ENCODE results near the gene RNF181. TPM values are rescaled to one million over a fixed set of nuclear protein-coding genes. Genes with fewer than 3 reads are reported as not detected.
"Not testable (repeated sequence)": the region's sequence is repeated elsewhere in the genome, so short reads cannot be mapped to it uniquely, and the experiment has no call there.

The RNF181 gene
- total and polyA plus RNA-seq, 3 experiments from 2014 or later, result 88.2 to 181 (median 95.1) TPM

- Mint-ChIP-seq H3K4me3 (peak overlapping the region; percentile 90 to 99 (median 96)), H3K36me3 (peaks cover 0 to 44% (median 7%) of the 10 kb centered on the region in 3 donors), H3K27me3 (peaks cover 0 to 4% of the 10 kb centered on the region in 2 donors), H3K9me3 (no peaks in the 10 kb centered on the region), H3K4me1 (peaks cover 23 to 50% (median 46%) of the 10 kb centered on the region in 3 donors), H3K27ac (peak overlapping the region; percentile 79 to 98 (median 92))
- peaks cover 21% of the 10 kb centered on the region for H3K4me1 ChIP-seq (ENCODE audit: insufficient read depth, low read length)
- no peaks in the 10 kb centered on the region for H3K27me3 ChIP-seq (ENCODE audit: insufficient read depth, low read length, poor library complexity, severe bottlenecking)
- ChIA-PET POLR2A (interaction anchor here (1.1 to 1.6 kb wide), 5 partner anchors 8 to 495 kb away, joined by 4 to 21 read pairs (median 5); partner anchors contain the start of genes POLR1A, PTCD3, RNF181 and TGOLN2), CTCF (interaction anchor here (0.9 to 1.2 kb wide), 2 partner anchors 59 to 74 kb away, joined by 3 to 5 read pairs; no protein-coding TSS in a partner anchor)
- peaks cover 18% of the 10 kb centered on the region for H3K36me3 ChIP-seq (ENCODE audit: insufficient read depth, low read length)
- no peak for DNase-seq
- H3K9me3 ChIP-seq (ENCODE audit: low read length), result no peaks in the 10 kb centered on the region
- peak overlapping the region; percentile 68 for H3K27ac ChIP-seq (ENCODE audit: low read depth, low read length)
- H3K4me3 ChIP-seq (ENCODE audit: low read length), result peak overlapping the region; percentile 91
Observed at GRCh38 chr2:85611217-85611704, 15.7 kb downstream of the RNF181 start.

GRCh38 chr2:85611705-85612587, 16.4 kb downstream of the RNF181 start, which contains the start of gene C2orf68:
C2orf68 (minus strand) TSS chr2:85612066; CDS start chr2:85611984, 82 bp downstream.
- peaks cover 23 to 51% (median 42%) of the 10 kb centered on the region in 3 donors for H3K4me1 Mint-ChIP-seq
- no peaks in the 10 kb centered on the region for H3K9me3 Mint-ChIP-seq

GRCh38 chr2:85613717-85614515, 18.4 kb downstream of the RNF181 start:
- peaks cover 27 to 50% (median 40%) of the 10 kb centered on the region in 3 donors for H3K4me1 Mint-ChIP-seq
- H3K27me3 ChIP-seq (ENCODE audit: insufficient read depth, low read length, poor library complexity, severe bottlenecking), result no peaks in the 10 kb centered on the region
- no peak overlapping the region for H3K4me3 ChIP-seq (ENCODE audit: low read length)
- peaks cover 34% of the 10 kb centered on the region for H3K4me1 ChIP-seq (ENCODE audit: insufficient read depth, low read length)
- H3K27ac ChIP-seq (ENCODE audit: low read depth, low read length), result no peak overlapping the region
- peaks cover 5% of the 10 kb centered on the region for H3K36me3 ChIP-seq (ENCODE audit: insufficient read depth, low read length)
- peak overlapping the region in 5 of 7 donors; percentile 11 to 82 (median 54) for H3K4me3 Mint-ChIP-seq
- POLR2A ChIA-PET, result interaction anchor here (1.4 kb wide), 1 partner anchor 18 kb away, joined by 5 read pairs; the partner anchor contains the start of gene RNF181
- peaks cover 0 to 4% of the 10 kb centered on the region in 2 donors for H3K27me3 Mint-ChIP-seq
- H3K9me3 ChIP-seq (ENCODE audit: low read length), result no peaks in the 10 kb centered on the region
- no peaks in the 10 kb centered on the region for H3K9me3 Mint-ChIP-seq
- DNase-seq, result peak in 1 of 5 donors; percentile 36
- H3K27ac Mint-ChIP-seq, result peak overlapping the region in 6 of 8 donors; percentile 24 to 91 (median 47)
- peaks cover 0 to 30% (median 5%) of the 10 kb centered on the region in 3 donors for H3K36me3 Mint-ChIP-seq
- CTCF ChIA-PET, result no interaction called here

More at GRCh38 chr2:85611705-85612587, 16.4 kb downstream of the RNF181 start, which contains the start of gene C2orf68:
- Histone ChIP-seq H3K27me3 (ENCODE audit: insufficient read depth, low read length, poor library complexity, severe bottlenecking) (no peaks in the 10 kb centered on the region), H3K27ac (ENCODE audit: low read depth, low read length) (peak within 1 kb of the TSS; percentile 68), H3K4me1 (ENCODE audit: insufficient read depth, low read length) (peaks cover 24% of the 10 kb centered on the region), H3K36me3 (ENCODE audit: insufficient read depth, low read length) (peaks cover 18% of the 10 kb centered on the region), H3K9me3 (ENCODE audit: low read length) (no peaks in the 10 kb centered on the region), H3K4me3 (ENCODE audit: low read length) (peak within 1 kb of the TSS; percentile 91)
- ChIA-PET CTCF (interaction anchor here (0.8 to 1.2 kb wide), 3 partner anchors 17 to 75 kb away, joined by 3 to 5 read pairs (median 4); partner anchors contain the start of gene RNF181), POLR2A (interaction anchor here (1.1 to 1.6 kb wide), 5 partner anchors 9 to 494 kb away, joined by 4 to 21 read pairs (median 5); partner anchors contain the start of genes POLR1A, PTCD3, RNF181 and TGOLN2)
- Mint-ChIP-seq H3K36me3 (peaks cover 0 to 39% (median 7%) of the 10 kb centered on the region in 3 donors), H3K27me3 (peaks cover 0 to 4% of the 10 kb centered on the region in 2 donors), H3K4me3 (peak within 1 kb of the TSS; percentile 90 to 99 (median 96)), H3K27ac (peak within 1 kb of the TSS; percentile 88 to 98 (median 94))
- DNase-seq, result peak; percentile 76 to 87 (median 78)

GRCh38 chr2:85614757-85615156, 19.2 kb downstream of the RNF181 start:
- peak overlapping the region in 4 of 7 donors; percentile 17 to 68 (median 60) for H3K4me3 Mint-ChIP-seq
- H3K9me3 ChIP-seq (ENCODE audit: low read length); H3K27ac ChIP-seq (ENCODE audit: low read depth, low read length); H3K36me3 ChIP-seq (ENCODE audit: insufficient read depth, low read length); H3K4me3 ChIP-seq (ENCODE audit: low read length); H3K9me3 Mint-ChIP-seq; H3K27me3 ChIP-seq (ENCODE audit: insufficient read depth, low read length, poor library complexity, severe bottlenecking); H3K27me3 Mint-ChIP-seq; POLR2A ChIA-PET: not testable (repeated sequence)
- H3K4me1 ChIP-seq (ENCODE audit: insufficient read depth, low read length), result peaks cover 34% of the 10 kb centered on the region
- CTCF ChIA-PET, result interaction anchor here (1.4 kb wide), 1 partner anchor 11 kb away, joined by 4 read pairs; no protein-coding TSS in a partner anchor
- H3K36me3 Mint-ChIP-seq, result peaks cover 0 to 31% (median 4%) of the 10 kb centered on the region in 3 donors
- H3K27ac Mint-ChIP-seq, result peak overlapping the region in 1 of 8 donors; percentile 91
- H3K4me1 Mint-ChIP-seq, result peaks cover 27 to 49% (median 39%) of the 10 kb centered on the region in 3 donors
- peak in 1 of 5 donors; percentile 21 for DNase-seq

GRCh38 chr2:85615413-85615728, 19.8 kb downstream of the RNF181 start:
- Mint-ChIP-seq H3K27ac (peak overlapping the region in 6 of 8 donors; percentile 89 to 99 (median 94)), H3K4me3 (peak overlapping the region in 5 of 7 donors; percentile 1 to 99 (median 38)), H3K36me3 (peaks cover 0 to 27% (median 4%) of the 10 kb centered on the region in 3 donors), H3K4me1 (peaks cover 23 to 45% (median 35%) of the 10 kb centered on the region in 3 donors), H3K9me3 (no peaks in the 10 kb centered on the region), H3K27me3 (peaks cover 0 to 4% of the 10 kb centered on the region in 2 donors)
- DNase-seq, result peak in 1 of 5 donors; percentile 43
- peak overlapping the region; percentile 74 for H3K27ac ChIP-seq (ENCODE audit: low read depth, low read length)
- peaks cover 10% of the 10 kb centered on the region for H3K36me3 ChIP-seq (ENCODE audit: insufficient read depth, low read length)
- peak overlapping the region; percentile 84 for H3K4me3 ChIP-seq (ENCODE audit: low read length)
- peaks cover 31% of the 10 kb centered on the region for H3K4me1 ChIP-seq (ENCODE audit: insufficient read depth, low read length)
- CTCF ChIA-PET, result interaction anchor here (0.9 to 1.4 kb wide), 2 partner anchors 11 to 64 kb away, joined by 4 read pairs; no protein-coding TSS in a partner anchor
- H3K27me3 ChIP-seq (ENCODE audit: insufficient read depth, low read length, poor library complexity, severe bottlenecking), result no peaks in the 10 kb centered on the region
- no peaks in the 10 kb centered on the region for H3K9me3 ChIP-seq (ENCODE audit: low read length)
- POLR2A ChIA-PET, result interaction anchor here (0.9 kb wide), 1 partner anchor 55 kb away, joined by 5 read pairs; no protein-coding TSS in a partner anchor

GRCh38 chr2:85617723-85618122, 22.2 kb downstream of the RNF181 start:
- peaks cover 0 to 34% (median 11%) of the 10 kb centered on the region in 3 donors for H3K36me3 Mint-ChIP-seq
- CTCF ChIA-PET, result interaction anchor here (0.6 to 1.0 kb wide), 3 partner anchors 14 to 22 kb away, joined by 3 to 4 read pairs (median 3); partner anchors contain the start of genes RNF181 and TMEM150A
- Histone ChIP-seq H3K36me3 (ENCODE audit: insufficient read depth, low read length) (peaks cover 18% of the 10 kb centered on the region), H3K4me1 (ENCODE audit: insufficient read depth, low read length) (peaks cover 21% of the 10 kb centered on the region)
- POLR2A ChIA-PET, result interaction anchor here (1.2 to 1.3 kb wide), 2 partner anchors 10 to 22 kb away, joined by 4 to 6 read pairs; partner anchors contain the start of gene RNF181
- not testable (repeated sequence) for H3K27me3 ChIP-seq (ENCODE audit: insufficient read depth, low read length, poor library complexity, severe bottlenecking); H3K27ac ChIP-seq (ENCODE audit: low read depth, low read length); H3K4me3 ChIP-seq (ENCODE audit: low read length); H3K9me3 ChIP-seq (ENCODE audit: low read length); H3K27me3 Mint-ChIP-seq; H3K9me3 Mint-ChIP-seq; DNase-seq
- H3K4me3 Mint-ChIP-seq, result peak overlapping the region; percentile 95 to 99 (median 96)
- peak overlapping the region in 5 of 8 donors; percentile 21 to 94 (median 68) for H3K27ac Mint-ChIP-seq
- H3K4me1 Mint-ChIP-seq, result peaks cover 18 to 32% (median 29%) of the 10 kb centered on the region in 3 donors

GRCh38 chr2:85619617-85620016, 24.1 kb downstream of the RNF181 start:
- ChIA-PET CTCF (interaction anchor here (1.3 to 4.7 kb wide), 2 partner anchors 15 to 17 kb away, joined by 3 to 27 read pairs; no protein-coding TSS in a partner anchor), POLR2A (interaction anchor here (0.7 kb wide), 2 partner anchors 105 to 585 kb away, joined by 3 read pairs; no protein-coding TSS in a partner anchor)
- H3K36me3 ChIP-seq (ENCODE audit: insufficient read depth, low read length), result peaks cover 33% of the 10 kb centered on the region
- H3K4me3 ChIP-seq (ENCODE audit: low read length), result no peak overlapping the region
- H3K4me1 ChIP-seq (ENCODE audit: insufficient read depth, low read length), result peaks cover 21% of the 10 kb centered on the region
- no peak overlapping the region for H3K27ac ChIP-seq (ENCODE audit: low read depth, low read length)
- H3K9me3 ChIP-seq (ENCODE audit: low read length), result no peaks in the 10 kb centered on the region
- peaks cover 21 to 39% (median 29%) of the 10 kb centered on the region in 3 donors for H3K4me1 Mint-ChIP-seq
- peaks cover 0 to 52% (median 17%) of the 10 kb centered on the region in 3 donors for H3K36me3 Mint-ChIP-seq
- H3K4me3 Mint-ChIP-seq, result no peak overlapping the region
- DNase-seq, result no peak
- H3K9me3 Mint-ChIP-seq, result no peaks in the 10 kb centered on the region
- H3K27ac Mint-ChIP-seq, result peak overlapping the region in 1 of 8 donors; percentile 24
- H3K27me3 ChIP-seq (ENCODE audit: insufficient read depth, low read length, poor library complexity, severe bottlenecking), result no peaks in the 10 kb centered on the region
- peaks cover 0 to 2% of the 10 kb centered on the region in 2 donors for H3K27me3 Mint-ChIP-seq

Measured in CD8-positive, alpha-beta memory T cell (primary cell).